ENCODE data around the gene SPECC1L.
"Not testable (repeated sequence)": the region's sequence is repeated elsewhere in the genome, so short reads cannot be mapped to it uniquely, and the experiment has no call there.

SPECC1L gene

DNA sequence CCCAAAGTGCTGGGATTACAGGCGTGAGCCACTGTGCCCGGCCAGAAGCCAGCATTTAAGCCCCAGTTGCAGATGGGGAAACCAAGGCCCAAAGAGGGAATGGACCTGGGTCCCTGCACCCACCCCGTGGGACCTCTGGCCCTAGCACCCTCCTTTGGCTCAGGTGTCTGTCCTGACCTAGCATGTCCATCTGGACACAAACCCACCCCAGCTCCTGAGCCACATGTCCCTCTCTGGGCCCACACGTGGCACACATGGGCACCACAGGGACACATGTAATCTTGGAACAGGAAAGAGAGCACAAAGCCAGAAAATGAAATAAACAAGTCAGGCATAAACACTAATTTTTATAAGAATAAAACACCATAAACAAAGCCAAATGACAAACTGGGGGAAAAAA is 35.3 kb upstream of the SPECC1L start:
- peaks cover 1% of the 10 kb centered on the region for H3K4me1 ChIP-seq (ENCODE audit: control insufficient read depth, insufficient read depth, low read length)
- no peak overlapping the region for H3K9ac ChIP-seq (ENCODE audit: low read depth, low read length)
- no peak overlapping the region for H3K4me3 ChIP-seq (ENCODE audit: low read length)
- peaks cover 37% of the 10 kb centered on the region for H3K36me3 ChIP-seq (ENCODE audit: insufficient read depth, low read length)
- no peak overlapping the region for H3K4me2 ChIP-seq (ENCODE audit: low read length)
- no peaks in the 10 kb centered on the region for H3K27me3 ChIP-seq (ENCODE audit: control insufficient read depth, insufficient read depth, low read length)
- no peaks in the 10 kb centered on the region for H3K9me3 ChIP-seq (replicated peaks; ENCODE audit: low read length)

DNA sequence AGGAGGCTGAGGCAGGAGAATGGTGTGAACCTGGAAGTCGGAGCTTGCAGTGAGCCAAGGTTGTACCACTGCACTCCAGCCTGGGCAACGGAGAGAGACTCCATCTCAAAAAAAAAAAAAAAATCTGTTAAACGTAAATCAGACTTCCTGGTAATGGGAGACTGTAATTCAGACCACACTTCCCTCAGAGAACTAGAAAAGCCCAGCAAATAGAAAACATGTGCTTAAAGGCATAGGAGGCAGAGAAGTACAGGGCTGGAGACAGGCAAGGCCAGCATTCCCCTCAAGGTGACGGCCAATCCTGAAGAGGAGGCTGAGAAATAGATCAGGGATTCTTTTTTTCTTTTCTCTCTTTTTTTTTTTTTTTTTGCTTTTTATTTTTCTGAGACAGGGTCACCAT is 34.0 kb upstream of the SPECC1L start:
- Histone ChIP-seq H3K4me1 (ENCODE audit: control insufficient read depth, insufficient read depth, low read length) (peaks cover 10% of the 10 kb centered on the region), H3K9ac (ENCODE audit: low read depth, low read length) (no peak overlapping the region), H3K9me3 (replicated peaks; ENCODE audit: low read length) (no peaks in the 10 kb centered on the region), H3K27me3 (ENCODE audit: control insufficient read depth, insufficient read depth, low read length) (no peaks in the 10 kb centered on the region), H3K36me3 (ENCODE audit: insufficient read depth, low read length) (peaks cover 30% of the 10 kb centered on the region), H3K4me2 (ENCODE audit: low read length) (no peak overlapping the region), H3K4me3 (ENCODE audit: low read length) (no peak overlapping the region)

DNA sequence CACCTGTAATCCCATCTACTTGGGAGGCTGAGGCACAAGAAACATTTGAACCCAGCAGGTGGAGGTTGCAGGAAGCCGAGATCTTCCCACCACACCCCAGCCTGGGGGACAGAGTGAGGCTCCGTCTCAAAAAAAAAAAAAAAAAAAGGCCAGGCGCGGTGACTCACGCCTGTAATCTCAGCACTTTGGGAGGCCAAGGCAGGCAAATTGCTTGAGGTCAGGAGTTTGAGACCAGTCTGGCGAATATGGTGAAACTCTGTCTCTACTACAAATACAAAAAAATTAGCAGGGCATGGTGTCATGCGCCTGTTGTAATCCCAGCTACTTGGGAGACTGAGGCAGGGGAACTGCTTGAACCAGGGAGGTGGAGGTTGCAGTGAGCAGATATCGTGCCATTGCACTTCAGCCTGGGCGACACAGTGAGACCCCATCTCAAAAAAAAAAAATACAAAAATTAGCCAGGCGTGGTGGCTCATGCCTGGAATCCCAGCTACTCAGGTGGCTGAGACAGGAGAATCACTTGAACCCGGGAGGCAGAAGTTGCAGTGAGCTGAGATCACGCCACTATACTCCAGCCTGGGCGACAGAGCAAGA is 32.4 kb upstream of the SPECC1L start:
- H3K9ac ChIP-seq (ENCODE audit: low read depth, low read length); H3K4me2 ChIP-seq (ENCODE audit: low read length): not testable (repeated sequence)

DNA sequence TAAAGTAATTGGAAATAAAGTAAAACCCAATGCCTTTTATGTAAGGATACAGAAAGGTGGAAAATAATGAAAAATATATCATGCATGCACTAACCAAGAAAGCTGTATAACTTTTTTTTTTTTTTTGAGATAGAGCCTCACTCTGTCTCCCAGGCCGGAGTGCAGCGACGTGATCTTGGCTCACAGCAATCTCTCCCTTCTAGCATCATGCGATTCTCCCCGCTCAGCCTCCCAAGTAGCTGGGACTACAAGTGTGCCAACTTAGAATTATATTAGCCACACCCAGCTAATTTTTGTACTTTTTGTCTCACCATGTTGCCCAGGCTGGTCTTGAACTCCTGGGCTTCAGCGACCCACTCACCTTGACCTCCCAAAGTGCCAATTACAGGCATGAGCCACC is 30.2 kb upstream of the SPECC1L start:
- Histone ChIP-seq H3K4me2 (ENCODE audit: low read length) (peak overlapping the region; percentile 35), H3K9me3 (replicated peaks; ENCODE audit: low read length) (no peaks in the 10 kb centered on the region), H3K9ac (ENCODE audit: low read depth, low read length) (no peak overlapping the region), H3K27me3 (ENCODE audit: control insufficient read depth, insufficient read depth, low read length) (no peaks in the 10 kb centered on the region), H3K36me3 (ENCODE audit: insufficient read depth, low read length) (peaks cover 7% of the 10 kb centered on the region), H3K4me3 (ENCODE audit: low read length) (no peak overlapping the region), H3K4me1 (ENCODE audit: control insufficient read depth, insufficient read depth, low read length) (peaks cover 34% of the 10 kb centered on the region)

More for the DNA sequence above, 32.4 kb upstream of the SPECC1L start:
- peaks cover 18% of the 10 kb centered on the region for H3K36me3 ChIP-seq (ENCODE audit: insufficient read depth, low read length)
- H3K9me3 ChIP-seq (replicated peaks; ENCODE audit: low read length); H3K4me3 ChIP-seq (ENCODE audit: low read length); H3K27me3 ChIP-seq (ENCODE audit: control insufficient read depth, insufficient read depth, low read length): not testable (repeated sequence)
- peaks cover 23% of the 10 kb centered on the region for H3K4me1 ChIP-seq (ENCODE audit: control insufficient read depth, insufficient read depth, low read length)

DNA sequence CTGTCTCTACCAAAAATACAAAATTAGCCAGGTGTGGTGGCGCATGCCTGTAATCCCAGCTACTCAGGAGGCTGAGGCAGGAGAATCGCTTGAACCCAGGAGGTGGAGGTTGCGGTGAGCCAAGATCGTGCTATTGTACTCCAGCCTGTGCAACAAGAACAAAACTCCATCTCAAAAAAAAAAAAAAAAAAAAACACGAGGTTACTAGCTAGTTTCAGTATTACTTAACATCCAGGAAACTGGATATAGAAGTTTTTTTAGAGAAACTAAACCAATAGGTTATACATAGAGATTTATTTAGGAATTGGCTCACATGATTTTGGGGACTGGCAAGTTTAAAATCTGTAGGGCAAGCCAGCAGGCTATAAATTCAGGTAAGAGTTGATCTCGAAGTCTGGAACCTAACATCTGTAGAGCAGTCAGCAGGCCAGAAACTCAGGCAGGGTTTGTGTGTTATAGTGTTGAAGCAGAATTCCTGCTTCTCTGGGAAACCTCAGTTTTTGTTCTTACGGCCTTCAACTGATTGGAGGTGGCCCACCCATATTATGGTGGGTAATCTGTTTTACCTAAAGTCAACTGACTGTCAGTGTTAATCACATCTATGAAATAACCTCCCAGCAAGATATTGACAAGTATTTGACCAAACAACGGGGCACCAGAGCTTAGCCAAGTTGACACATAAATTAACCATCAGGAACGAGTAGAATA is 29.5 kb upstream of the SPECC1L start:
- H3K4me3 ChIP-seq (ENCODE audit: low read length); H3K27me3 ChIP-seq (ENCODE audit: control insufficient read depth, insufficient read depth, low read length); H3K9ac ChIP-seq (ENCODE audit: low read depth, low read length); H3K36me3 ChIP-seq (ENCODE audit: insufficient read depth, low read length); H3K4me2 ChIP-seq (ENCODE audit: low read length); H3K9me3 ChIP-seq (replicated peaks; ENCODE audit: low read length): not testable (repeated sequence)
- peaks cover 41% of the 10 kb centered on the region for H3K4me1 ChIP-seq (ENCODE audit: control insufficient read depth, insufficient read depth, low read length)

DNA sequence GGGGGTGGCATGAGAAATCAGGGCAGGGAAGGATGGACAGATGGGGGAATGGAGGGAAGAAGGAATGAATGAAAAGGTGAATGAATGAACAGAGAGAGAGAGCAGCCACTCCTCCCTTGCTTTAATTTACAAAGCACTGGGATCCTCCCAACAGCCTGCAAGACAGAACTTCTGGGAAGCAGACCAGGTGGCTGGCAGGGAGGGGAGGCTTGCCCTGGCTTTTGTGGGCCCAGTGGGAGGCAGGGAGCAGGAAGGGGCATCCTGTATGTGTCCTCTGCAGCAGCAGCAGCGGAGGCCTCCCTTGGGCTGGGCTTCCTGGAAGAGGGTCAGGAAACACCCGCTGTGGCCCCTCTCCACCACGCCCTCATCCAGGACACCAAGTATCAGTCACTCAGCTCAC is 27.2 kb upstream of the SPECC1L start:
- Histone ChIP-seq H3K4me3 (ENCODE audit: low read length) (peak overlapping the region; percentile 72), H3K9ac (ENCODE audit: low read depth, low read length) (peak overlapping the region; percentile 83), H3K4me2 (ENCODE audit: low read length) (peak overlapping the region; percentile 92), H3K4me1 (ENCODE audit: control insufficient read depth, insufficient read depth, low read length) (peaks cover 59% of the 10 kb centered on the region)
- H3K36me3 ChIP-seq (ENCODE audit: insufficient read depth, low read length); H3K9me3 ChIP-seq (replicated peaks; ENCODE audit: low read length); H3K27me3 ChIP-seq (ENCODE audit: control insufficient read depth, insufficient read depth, low read length): not testable (repeated sequence)

DNA sequence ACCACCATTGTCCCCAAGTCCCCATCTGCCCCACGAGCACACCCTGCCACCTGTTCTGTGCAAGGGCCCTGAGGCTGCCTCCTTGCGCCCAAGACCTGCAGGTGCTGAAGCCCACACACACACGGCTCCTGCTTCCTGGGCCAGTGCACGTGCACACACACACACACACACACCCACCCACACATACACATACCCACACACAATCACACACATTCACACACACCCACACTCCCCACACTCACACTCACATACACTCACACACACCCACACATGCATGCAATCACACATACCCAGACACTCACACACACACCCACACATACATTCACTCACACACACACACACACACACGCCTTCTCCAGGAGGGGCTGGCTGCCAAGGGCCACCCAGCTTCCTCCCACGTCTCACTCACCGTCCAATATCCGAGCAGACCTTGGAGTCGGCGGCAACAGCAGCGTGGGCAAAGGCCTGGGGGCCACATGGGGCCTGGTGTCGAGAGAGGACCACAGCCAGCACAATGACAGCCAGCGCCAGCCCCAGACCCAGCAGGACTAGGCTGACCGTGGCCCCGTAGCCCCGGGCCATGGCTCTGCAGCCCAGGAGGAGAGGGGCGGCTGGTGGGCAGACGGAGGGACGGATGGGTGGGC is 26.4 kb upstream of the SPECC1L start:
- Histone ChIP-seq H3K9ac (ENCODE audit: low read depth, low read length) (peak overlapping the region; percentile 83), H3K4me3 (ENCODE audit: low read length) (peak overlapping the region; percentile 72), H3K4me2 (ENCODE audit: low read length) (peak overlapping the region; percentile 92), H3K4me1 (ENCODE audit: control insufficient read depth, insufficient read depth, low read length) (peaks cover 59% of the 10 kb centered on the region), H3K36me3 (ENCODE audit: insufficient read depth, low read length) (peaks cover 3% of the 10 kb centered on the region), H3K27me3 (ENCODE audit: control insufficient read depth, insufficient read depth, low read length) (no peaks in the 10 kb centered on the region), H3K9me3 (replicated peaks; ENCODE audit: low read length) (no peaks in the 10 kb centered on the region)

DNA sequence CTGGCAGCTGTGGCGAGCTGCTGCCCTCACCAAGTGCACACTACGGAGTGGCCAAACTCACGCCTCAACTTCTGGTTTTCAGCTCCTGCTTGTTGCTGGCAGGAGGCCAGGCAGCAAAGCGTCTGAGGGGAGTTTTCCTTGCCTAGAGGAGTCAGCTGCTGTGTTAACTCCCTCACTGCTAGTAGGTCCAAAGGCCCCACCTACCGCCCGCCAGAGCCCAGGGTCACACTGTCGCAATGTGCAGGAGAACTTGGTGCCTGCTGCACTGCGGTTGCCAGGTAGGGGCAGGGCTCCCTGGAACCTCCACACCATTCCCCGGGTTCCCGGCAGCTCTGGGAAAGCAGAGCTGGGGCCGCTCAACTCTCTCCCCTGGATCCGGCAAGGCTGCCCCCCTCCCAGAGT is 25.6 kb upstream of the SPECC1L start, which contains the start of gene GGT5:
TSS of gene GGT5 (minus strand) at position 53 of the 402 bp plus-strand sequence. CDS start 357 bp downstream, outside the sequence.
- H3K4me2 ChIP-seq (ENCODE audit: low read length) = peak within 1 kb of the TSS; percentile 92
- H3K27me3 ChIP-seq (ENCODE audit: control insufficient read depth, insufficient read depth, low read length); H3K9me3 ChIP-seq (replicated peaks; ENCODE audit: low read length); H3K36me3 ChIP-seq (ENCODE audit: insufficient read depth, low read length): not testable (repeated sequence)
- peak within 1 kb of the TSS; percentile 72 for H3K4me3 ChIP-seq (ENCODE audit: low read length)
- H3K9ac ChIP-seq (ENCODE audit: low read depth, low read length) = peak within 1 kb of the TSS; percentile 83
- peaks cover 59% of the 10 kb centered on the region for H3K4me1 ChIP-seq (ENCODE audit: control insufficient read depth, insufficient read depth, low read length)

DNA sequence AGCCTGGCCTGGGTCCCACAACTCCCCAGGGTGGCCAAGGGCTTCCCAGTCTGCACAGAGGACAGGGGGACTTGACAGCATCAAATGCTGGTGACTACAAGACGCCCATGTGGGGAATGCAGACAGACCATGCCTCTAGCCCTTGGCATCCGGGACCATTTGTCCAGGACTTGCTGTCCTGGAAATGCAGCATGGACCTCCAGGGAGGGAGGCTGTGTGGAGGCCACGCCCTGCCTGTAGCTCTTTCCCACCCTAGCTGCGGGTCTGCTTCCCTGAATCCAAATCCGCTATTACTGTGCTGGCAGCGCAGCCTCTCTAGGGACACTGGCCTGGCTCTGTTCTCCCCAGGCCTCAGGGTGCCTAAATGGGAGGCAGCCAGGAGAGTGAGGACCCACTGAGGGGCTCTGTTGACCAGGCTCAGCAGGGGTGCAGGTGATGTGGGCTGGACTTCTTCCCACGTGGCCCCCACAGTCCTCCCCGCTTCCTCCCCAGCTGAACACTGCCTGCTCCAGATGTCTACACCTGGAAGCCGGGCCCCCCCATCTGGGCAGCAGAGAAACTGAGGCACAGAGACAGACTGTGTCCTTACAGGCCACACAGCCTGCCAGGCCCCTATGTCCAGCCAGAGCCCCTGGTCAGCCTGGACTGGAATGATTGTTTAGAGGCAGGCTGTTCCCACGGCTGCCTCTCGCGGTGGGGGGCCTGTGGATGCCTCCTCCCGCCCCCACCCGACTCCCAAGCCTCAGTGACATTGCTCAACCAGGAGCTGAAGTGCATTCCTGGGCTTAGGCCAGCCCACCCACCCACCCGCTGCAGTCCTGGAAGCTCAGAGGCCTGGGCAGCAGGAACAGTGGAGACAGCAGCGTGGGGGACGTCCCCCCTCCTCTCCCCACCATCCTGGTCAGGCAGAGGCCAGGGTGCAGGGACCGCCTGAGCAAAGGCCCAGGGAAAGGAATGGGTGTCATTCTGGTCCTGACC is 24.8 kb upstream of the SPECC1L start:
- Histone ChIP-seq H3K4me1 (ENCODE audit: control insufficient read depth, insufficient read depth, low read length) (peaks cover 53% of the 10 kb centered on the region), H3K4me2 (ENCODE audit: low read length) (peak overlapping the region; percentile 92), H3K9ac (ENCODE audit: low read depth, low read length) (peak overlapping the region; percentile 88), H3K4me3 (ENCODE audit: low read length) (peak overlapping the region; percentile 72)
- not testable (repeated sequence) for H3K9me3 ChIP-seq (replicated peaks; ENCODE audit: low read length); H3K27me3 ChIP-seq (ENCODE audit: control insufficient read depth, insufficient read depth, low read length); H3K36me3 ChIP-seq (ENCODE audit: insufficient read depth, low read length)

DNA sequence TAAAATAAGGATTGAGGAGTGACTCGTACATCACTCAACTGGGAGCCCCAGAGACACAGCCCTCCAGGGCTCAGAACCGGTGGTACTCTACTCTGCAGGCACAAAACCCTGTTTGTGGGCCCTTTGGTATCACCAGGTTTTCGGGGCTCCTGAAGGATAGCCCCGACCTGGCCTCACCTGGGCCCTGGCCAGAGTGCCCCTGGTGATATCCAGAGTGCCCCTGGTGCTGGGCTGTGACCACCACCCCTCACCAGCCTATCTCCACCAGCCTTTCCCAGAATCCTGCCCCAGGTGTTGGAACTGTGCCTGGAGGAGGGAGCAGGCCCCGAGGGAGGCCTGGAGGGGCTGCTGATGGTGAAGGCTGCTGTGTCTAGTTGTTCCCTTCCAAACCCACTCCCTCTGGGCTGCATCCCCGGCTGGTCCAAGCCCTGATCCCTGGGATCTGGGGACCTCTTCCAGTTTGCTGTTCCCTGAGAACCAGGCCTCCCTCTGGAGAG is 23.6 kb upstream of the SPECC1L start:
- Histone ChIP-seq H3K9me3 (replicated peaks; ENCODE audit: low read length) (no peaks in the 10 kb centered on the region), H3K9ac (ENCODE audit: low read depth, low read length) (peak overlapping the region; percentile 88), H3K4me2 (ENCODE audit: low read length) (peak overlapping the region; percentile 74), H3K36me3 (ENCODE audit: insufficient read depth, low read length) (no peaks in the 10 kb centered on the region), H3K27me3 (ENCODE audit: control insufficient read depth, insufficient read depth, low read length) (no peaks in the 10 kb centered on the region), H3K4me1 (ENCODE audit: control insufficient read depth, insufficient read depth, low read length) (peaks cover 47% of the 10 kb centered on the region), H3K4me3 (ENCODE audit: low read length) (peak overlapping the region; percentile 48)
